Stimulated activated CD8-positive, alpha-beta memory T cell treated with anti-CD3 and anti-CD28 coated beads, Interleukin-4, amount 100 ng/mL, for 1 hour (primary cell): ENCODE measurements around the gene PACS1.
A peak's percentile ranks its signal among the peaks of the same experiment; 100 is the strongest.
"Not testable (repeated sequence)": the region's sequence is repeated elsewhere in the genome, so short reads cannot be mapped to it uniquely, and the experiment has no call there.

Source experiments
- DNase-seq, 2 donors: peaks; one replicate each; pipeline ENCODE4 v3.0.0-alpha.2; 2020; ENCODE audit warnings: low read depth in 2 of 2, low spot score in 1 of 2

Gene PACS1

GRCh38 chr11:66268952-66269905, 199.2 kb downstream of the PACS1 start:
- no peak for DNase-seq

GRCh38 chr11:66271816-66272215, 201.7 kb downstream of the PACS1 start:
- DNase-seq: no peak

GRCh38 chr11:66272596-66272995, 202.5 kb downstream of the PACS1 start:
- no peak for DNase-seq

- no peak for DNase-seq
These were observed 204.1 kb downstream of the PACS1 start for GRCh38 chr11:66274219-66274618.

GRCh38 chr11:66275396-66275795, 205.3 kb downstream of the PACS1 start:
- no peak for DNase-seq

GRCh38 chr11:66275984-66276612, 206.0 kb downstream of the PACS1 start:
- no peak for DNase-seq

GRCh38 chr11:66276619-66277018, 206.5 kb downstream of the PACS1 start:
- not testable (repeated sequence) for DNase-seq

- DNase-seq: not testable (repeated sequence)
These were observed 207.0 kb downstream of the PACS1 start for GRCh38 chr11:66277064-66277463.

GRCh38 chr11:66277471-66278362, 207.6 kb downstream of the PACS1 start, which contains the start of gene CNIH2:
TSS of gene CNIH2 (plus strand) at chr11:66278175. CDS start at chr11:66278457, 282 bp downstream.
- no peak for DNase-seq

GRCh38 chr11:66278363-66279091, 208.5 kb downstream of the PACS1 start:
- no peak for DNase-seq

- no peak for DNase-seq
These were observed 209.1 kb downstream of the PACS1 start for GRCh38 chr11:66279092-66279734.

- no peak for DNase-seq
These were observed 210.4 kb downstream of the PACS1 start for GRCh38 chr11:66280428-66280827.

- no peak for DNase-seq
These were observed 210.9 kb downstream of the PACS1 start for GRCh38 chr11:66281001-66281400.

GRCh38 chr11:66281776-66282467, 211.8 kb downstream of the PACS1 start:
- no peak for DNase-seq

GRCh38 chr11:66282468-66283455, 212.7 kb downstream of the PACS1 start:
- DNase-seq: peak; percentile 98 to 99

GRCh38 chr11:66283461-66284105, 213.5 kb downstream of the PACS1 start:
- no peak for DNase-seq

- no peak for DNase-seq
These were observed 214.5 kb downstream of the PACS1 start for GRCh38 chr11:66284526-66285078.
